CD4-positive, alpha-beta T cell treated with Interleukin-15 for 4 hours (primary cell): ENCODE data around the gene EFCAB10.
"Not testable (repeated sequence)": the region's sequence is repeated elsewhere in the genome, so short reads cannot be mapped to it uniquely, and the experiment has no call there.

Experiments
- DNase-seq: peaks from one replicate; pipeline ENCODE4 v3.0.0-alpha.2; 2020; ENCODE audit warnings: low spot score

Gene EFCAB10

GRCh38 chr7:105581066-105581811 lies at the start of gene EFCAB10:
TSS of gene EFCAB10 (minus strand) at chr7:105581493. CDS start at chr7:105581463, 30 bp downstream.
- peak; percentile 7 for DNase-seq

DNA sequence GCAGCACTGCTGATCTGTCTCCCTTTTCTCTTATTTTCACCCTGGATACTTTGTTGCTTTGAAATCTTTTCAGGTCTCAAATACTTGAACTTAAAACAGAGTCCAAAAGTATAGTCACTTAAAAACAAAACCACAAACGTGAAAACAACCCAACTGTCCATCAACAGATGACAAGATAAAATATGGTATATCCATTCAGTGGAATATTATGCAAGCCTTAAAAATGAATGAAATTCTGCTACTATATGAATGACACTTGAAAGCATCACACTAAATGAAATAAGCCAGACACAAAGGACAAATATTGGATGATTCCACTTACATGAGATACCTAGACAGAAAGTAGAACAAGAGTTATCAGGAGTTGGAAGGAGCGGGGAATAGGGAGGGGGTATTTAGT lies 44.7 kb upstream of the EFCAB10 start:
- no peak for DNase-seq

- DNase-seq, result no peak
Observed at GRCh38 chr7:105623906-105624305, 42.6 kb upstream of the EFCAB10 start.

DNA sequence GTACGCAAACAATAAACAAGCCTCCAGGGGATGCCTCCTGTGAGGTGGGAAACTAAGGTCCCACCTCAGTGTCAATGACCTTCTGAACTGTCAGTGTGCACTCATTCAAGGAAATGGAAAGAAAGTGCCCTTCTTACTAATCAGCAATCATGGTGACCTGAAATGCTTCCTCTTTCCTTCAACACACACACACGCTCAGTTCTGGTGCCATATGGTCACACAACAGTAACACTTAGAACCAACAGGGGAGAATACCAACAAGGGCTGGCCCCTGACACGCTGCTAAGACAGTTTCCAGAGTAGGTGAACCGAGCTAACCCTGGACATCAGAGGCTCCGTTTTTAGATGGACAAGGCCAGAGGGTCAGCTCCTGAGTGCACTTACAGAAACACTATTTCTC lies 42.1 kb upstream of the EFCAB10 start:
- DNase-seq, result no peak

DNA sequence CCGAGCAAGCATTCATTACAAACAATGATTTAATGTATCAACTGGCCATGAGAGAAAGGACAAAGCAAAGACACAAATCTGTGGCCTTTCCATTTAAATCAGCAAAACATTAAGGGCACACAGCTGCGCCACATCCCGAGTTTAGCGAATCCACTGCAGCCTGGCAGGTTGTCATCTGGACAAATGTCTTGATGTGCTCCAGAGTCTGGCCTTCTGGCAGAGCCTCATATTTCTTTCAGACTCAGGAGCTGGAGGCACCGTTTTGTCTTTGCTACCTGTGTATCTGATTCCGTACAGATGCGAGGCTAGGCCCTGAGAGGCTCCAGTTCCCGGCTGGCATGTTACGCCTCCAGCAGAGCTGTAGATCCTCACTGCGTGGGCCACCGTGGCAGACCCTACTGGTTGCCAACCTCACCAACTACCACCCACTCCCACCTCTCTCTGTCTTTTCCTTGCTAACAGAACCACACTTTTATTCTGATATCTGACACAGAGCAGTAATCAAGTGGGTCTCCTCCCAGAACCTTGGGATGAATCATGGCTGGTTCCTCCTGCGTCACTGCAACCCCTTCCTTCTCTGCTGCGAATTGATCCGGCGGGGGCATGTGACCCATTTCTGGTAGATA lies 40.9 kb upstream of the EFCAB10 start:
- no peak for DNase-seq

DNA sequence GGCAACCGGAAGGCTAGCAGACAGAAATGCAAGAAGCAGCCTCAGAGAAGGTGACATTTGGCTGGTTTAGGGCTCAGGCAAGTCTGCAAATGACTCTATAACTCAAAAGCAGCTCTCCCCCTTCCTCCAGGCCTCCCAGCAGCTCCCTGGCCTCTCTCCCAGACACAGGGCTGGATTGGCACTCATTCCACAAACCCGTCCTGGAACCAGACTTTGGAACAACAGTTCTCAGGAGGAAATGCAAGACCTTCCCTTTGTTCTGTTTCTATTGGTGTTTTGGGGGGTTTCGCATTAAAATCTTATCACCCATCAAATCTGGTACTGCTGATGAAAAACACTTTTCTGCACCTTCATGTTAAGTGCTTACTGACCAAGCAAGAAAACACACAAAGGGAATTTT lies 40.3 kb upstream of the EFCAB10 start:
- DNase-seq, result no peak

DNA sequence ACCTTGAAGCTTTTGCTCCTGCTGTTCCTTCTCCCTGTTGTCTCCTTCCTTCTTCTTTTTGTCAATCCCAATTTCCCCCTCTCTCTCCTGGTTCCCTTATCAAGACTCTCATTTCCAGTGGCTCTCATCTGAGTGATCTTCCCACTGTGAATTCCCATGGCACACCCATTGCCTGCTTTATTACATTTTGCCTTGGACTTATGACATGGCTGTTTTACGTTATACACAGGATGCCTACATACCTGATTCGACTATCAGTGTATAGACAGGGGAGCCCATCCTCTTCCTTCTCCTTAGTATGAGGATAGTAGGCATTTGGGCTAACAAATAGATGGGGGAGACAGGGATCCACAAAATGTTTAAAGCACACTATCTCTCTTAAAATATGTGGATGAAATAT lies 39.9 kb upstream of the EFCAB10 start:
- DNase-seq, result no peak

- DNase-seq, result no peak
Observed at GRCh38 chr7:105619590-105619989, 38.3 kb upstream of the EFCAB10 start.

DNA sequence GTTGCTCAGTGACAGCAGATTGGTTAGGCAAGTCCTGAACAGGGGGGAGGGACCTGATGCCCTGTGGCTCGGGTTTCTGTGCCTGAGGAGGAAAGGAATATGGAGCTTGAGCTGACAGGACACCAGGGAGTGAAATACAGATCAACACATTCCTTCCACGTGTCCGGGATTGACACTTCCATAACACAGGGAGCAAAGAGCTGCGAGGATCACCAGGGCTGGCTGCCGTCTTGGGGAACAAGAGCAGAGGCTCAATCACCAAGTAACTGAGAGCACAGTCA lies 36.7 kb upstream of the EFCAB10 start:
- DNase-seq, result no peak

DNA sequence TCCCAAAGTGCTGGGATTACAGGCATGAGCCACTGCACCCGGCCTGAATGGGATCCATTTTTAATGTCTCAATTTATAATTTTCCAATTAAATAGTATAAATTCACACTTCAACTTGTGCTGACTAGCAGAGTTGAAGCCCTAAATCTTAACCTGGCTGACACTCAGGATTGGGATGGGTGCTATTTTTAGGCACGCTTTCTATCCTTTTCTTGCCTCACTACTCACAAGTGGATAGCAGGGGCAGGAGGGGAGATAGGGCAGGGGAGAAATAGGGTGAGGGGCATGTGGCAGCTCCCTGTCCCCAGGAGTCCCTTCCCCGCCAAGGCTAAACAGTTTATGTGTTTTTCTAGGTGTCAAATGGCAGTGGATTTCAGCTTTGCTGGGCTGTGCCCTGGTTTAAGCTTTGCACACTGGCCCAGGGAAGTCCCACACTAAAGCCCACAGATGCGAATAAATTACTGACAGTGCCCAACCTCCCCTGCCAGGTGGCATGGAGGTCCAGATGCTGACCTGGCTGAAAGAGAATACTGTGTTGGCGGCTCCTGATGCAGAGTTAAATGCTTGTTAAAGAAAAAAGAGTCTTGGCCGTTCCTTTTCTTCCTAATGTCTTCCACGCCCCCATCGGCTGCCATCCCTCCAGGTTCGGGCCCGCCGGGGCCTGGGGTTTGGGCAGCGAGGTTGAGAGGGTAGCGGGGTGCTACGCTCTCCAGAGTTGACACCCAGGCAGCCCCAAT lies 36.2 kb upstream of the EFCAB10 start:
- DNase-seq, result no peak

DNA sequence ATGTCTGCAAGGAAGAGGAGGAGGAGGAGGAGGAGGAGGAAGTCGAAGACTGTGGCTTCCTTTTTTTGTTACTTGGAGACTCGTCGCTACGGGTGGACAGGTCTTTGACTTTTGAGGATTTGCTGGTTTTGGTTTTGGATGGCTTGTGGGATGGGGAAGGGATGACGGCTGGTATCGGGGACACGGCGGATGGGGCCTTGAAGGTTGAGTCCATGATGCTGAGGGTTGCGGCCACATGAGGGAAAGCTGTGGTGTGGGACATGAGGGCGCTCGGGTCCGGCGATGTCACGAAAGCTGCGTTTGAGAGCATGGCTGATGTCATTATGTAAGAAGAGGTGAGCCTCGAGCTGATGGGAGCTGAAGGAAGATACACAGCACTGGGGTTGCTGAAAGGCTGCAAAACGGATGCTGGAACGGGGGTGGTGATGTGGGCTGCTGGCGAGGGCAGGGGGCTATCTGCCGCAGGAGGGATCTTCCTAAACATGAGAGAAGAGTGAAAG lies 33.1 kb upstream of the EFCAB10 start:
- no peak for DNase-seq

DNA sequence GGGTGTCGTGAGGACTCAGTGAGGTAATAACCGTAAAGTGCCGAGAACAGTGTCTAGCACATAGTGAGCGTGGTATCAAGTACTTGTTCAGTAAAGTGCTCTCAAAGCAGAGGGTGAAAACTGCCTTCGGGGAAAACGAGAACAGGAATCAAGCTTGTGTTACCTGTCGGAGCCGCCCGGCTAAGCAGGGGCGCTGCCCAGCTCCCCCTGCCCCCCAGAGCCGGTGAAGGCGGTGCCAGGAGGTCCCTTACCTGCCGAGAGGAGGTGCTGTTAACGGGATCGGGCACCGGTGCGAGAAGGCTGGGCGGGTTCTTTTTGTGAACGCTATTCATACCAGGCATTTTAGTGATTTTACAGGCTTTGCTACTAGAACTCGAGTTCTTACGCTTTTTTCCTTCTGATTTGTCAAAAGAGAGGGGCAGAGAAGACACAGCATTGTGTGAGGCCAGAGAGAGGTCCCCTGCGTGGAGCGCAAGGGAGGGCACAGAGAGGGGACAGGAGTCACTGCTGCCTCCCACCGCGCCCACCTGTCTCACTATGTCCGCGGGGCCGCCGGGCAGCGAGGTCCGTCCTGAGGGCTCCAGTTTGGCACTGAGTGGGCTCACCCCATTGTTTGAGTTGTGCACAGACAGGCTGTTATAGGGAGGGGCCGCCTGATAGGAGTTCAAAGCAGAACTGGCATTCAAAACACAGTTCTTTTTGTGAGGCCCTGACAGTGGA lies 32.5 kb upstream of the EFCAB10 start:
- no peak for DNase-seq

DNA sequence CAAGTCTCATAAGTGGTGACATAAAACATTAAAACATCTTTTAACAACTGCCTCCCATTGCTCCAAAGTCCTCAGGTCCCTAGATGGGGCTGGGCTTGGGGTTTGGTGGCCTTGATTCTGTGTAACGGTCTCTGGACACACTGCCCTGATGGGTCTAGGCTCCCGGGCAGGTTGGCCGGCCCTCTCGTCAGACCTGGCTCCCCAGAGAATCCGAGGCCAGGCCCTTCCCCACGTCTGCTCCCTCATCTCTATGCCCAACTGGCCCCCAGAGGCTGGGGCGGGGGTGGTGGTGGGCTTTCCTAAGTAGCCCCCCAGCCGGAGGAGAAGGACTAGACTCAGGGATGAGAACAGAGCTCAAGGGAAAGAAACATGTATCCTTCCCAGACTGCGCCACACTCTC lies 31.5 kb upstream of the EFCAB10 start:
- no peak for DNase-seq

DNA sequence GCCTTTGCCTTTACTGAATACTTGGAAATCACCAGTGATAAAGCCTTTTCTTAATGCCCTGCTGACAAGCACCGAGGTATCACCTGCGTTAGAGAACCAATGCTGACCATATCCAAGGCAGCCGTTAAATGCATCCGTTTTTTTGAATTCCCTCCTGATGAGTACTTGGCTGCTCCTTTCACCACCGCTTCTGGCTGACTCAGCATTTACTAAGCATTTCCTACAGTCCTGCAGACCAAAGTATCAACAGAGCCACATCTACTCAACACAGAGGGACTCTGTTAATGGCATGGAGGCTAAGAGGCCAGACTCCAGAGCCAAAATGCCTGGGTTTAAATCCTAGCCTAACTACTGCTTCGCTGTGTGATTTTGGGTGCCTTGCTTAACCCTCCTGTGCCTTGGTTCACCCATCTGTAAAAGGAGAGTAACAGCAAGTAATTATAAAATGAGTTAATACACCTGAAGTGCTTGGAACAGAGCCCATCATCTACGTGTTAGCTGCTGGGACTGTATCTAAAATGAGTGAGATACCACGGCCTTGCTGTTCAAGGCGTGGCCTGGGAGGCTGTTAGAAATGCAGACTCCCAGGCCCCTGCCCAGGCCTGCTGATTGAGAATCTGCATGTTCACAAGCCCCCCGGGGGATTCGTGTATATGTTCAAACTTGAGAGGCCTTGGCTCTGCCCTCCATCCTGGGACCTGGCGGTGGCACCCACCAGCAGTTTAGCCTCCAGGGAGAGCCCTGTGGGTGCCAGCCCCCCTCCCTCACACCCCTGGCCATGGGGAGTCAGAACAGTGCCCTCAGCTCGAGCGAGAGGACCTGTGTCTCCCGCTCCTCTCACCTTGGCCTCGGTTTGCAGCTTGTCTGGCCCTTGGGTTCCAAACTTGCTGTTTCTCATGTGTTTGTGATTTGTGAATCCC lies 30.8 kb upstream of the EFCAB10 start:
- DNase-seq, result no peak

GRCh38 chr7:105610165-105610930 lies 29.1 kb upstream of the EFCAB10 start:
- no peak for DNase-seq

DNA sequence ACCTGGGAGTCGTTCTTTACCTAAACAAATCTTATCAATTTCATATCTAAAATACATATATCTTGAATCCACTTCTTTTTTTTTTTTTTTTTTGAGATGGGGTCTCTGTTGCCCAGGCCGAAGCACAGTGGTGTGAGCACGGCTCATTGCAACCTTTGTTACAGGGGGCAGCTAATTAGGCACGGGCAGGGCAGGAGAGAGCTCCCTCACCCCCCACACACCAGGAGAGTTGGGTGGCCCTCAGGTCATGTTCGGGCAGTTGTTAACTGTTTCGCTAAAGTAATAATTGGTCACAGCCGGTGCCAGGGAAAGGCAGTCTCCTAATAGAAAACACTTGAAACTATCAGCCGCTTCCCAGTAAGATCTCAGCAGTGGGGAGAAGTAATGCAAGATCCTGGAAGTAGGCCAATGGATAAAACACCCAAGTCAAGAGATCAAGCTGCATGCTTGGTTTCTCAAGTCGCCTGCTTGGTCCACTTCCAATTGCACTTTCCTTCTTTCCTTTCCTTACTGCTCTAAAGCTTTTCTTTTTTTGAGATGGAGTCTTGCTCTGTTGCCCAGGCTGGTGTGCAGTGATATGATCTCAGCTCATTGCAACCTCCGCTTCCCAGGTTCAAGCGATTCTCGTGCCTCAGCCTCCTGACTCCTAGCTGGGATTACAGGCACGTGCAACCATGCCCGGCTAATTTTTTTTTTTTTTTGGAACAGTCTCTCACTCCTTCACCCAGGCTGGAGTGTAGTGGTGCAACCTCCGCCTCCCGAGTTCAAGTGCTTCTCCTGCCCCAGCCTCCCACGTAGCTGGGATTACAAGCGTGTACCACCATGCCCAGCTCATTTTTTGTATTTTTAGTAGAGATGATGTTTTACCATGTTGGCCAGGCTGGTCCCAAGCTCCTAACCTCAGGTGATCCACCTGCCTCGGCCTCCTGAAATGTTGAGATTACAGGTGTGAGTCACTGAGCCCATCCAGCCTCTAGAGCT lies 21.3 kb upstream of the EFCAB10 start:
- no peak for DNase-seq

DNA sequence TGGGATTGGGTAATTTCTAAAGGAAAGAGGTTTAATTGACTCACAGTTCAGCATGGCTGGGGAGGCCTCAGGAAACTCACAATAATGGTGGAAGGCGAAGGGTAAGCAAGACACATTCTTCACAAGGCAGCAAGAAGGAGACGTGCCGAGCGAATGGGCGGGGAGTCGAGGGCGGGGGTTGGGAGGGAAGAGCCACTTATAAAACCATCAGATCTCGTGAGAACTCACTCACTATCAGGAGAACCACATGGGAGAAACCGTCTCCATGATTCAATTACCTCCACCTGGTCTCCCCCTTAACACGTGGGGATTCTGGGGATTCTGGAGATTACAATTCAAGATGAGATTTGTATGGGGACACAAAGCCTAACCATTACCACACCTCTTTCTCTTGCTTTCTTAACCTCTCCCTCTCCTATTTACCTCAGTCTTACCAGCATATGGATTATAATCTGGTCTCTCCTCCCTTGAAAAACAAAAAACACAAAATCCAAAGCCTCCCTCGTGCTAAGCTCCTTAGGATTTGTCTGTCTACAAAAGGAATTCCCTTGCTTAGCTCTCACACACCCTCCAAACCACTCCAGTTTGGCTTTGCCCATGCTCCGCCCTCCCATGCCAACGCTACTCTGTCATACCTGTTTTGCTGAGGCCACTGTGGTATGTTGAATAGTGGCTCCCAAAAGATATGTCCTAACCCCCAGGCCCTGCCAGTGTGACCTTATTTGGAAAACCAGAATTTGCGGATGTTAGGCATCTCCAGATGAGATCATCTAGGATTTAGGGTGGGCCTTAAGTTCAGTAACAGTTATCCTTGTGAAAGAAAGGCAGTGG lies 19.6 kb upstream of the EFCAB10 start:
- DNase-seq, result no peak

DNA sequence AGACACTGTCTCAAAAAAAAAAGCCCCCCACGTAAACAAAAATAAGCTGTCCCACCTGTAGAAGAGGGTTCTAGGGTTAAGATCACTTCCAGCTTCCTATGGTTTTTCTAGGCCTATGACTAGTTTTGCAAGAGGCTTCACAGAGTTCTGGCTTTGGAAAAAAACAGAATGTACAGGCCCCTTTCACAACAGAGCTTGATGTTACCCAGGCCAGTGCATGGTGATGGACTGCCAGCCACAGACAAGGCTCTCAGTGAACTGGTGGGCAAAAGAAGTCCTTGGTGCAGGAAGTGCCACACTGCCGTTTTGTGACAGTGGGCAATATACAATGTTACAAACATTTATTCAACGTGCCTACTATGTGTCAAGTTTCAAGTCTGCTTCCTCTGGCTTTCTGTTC lies 18.3 kb upstream of the EFCAB10 start:
- no peak for DNase-seq

- DNase-seq, result not testable (repeated sequence)
Observed at GRCh38 chr7:105599080-105599479, 17.8 kb upstream of the EFCAB10 start.
